Left lobe of liver (tissue), 2 donors: Measurements from ENCODE around the gene OVCA2. TPM values are rescaled to one million over a fixed set of nuclear protein-coding genes. Genes with fewer than 3 reads are reported as not detected.

Experiments
- ATAC-seq: fragments of 200-7000 bp; cut with Tn5 transposase; one replicate; pipeline ENCODE4 v1.9.1; 2020; ENCODE audit warnings: mild to moderate bottlenecking, moderate library complexity
- DNase-seq: peaks from one replicate; pipeline ENCODE4 v3.0.0-alpha.2; 2020; ENCODE audit warnings: low spot score
- total RNA-seq: library from RNA; stranded (reverse); gene quantifications from one replicate; pipeline ENCODE4 v1.2.1, GENCODE V29; 2021
- donor health status: DM: no; HTN: no; CAD: no; lungs with moderate emphysema.
- donor health status: DM: no; HTN: yes; CAD: no.

The OVCA2 gene
- total RNA-seq = 15.3 TPM

DNA sequence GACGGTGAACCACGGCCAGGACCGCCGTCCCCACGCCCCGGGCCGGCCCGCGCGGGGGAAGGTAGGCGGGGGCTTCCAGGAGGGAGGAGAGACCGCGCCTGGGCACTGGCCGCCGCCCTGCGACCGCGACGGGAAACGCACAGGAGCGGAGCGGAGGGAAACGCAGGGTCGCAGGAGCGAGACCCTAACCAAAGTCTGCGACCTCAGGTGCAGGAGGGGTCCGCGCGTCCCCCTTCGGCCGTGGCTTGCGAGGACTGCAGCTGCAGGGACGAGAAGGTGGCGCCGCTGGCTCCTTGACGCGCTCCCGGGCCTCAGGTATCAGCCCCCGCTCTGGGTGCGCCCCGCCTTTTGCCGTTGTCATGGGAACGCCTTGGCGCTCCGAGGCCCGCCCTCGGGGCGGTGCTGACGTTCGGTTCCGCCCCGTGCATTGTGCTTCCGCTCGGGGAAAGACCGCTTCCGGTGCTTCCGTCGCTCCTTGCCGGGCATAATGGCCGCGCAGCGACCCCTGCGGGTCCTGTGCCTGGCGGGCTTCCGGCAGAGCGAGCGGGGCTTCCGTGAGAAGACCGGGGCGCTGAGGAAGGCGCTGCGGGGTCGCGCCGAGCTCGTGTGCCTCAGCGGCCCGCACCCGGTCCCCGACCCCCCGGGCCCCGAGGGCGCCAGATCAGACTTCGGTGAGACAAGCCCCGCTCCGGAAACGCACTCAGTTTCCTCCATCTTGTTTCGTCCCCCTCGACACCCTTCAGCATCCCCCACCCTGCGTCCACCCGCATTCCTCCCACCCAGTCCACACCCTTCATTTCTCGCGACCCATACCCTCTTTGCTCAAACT lies at the start of gene OVCA2:
TSS of gene OVCA2 (plus strand) at position 462 of the 829 bp plus-strand sequence. CDS start at position 488, 26 bp downstream.
- ATAC-seq = peak; percentile 96
- peak; percentile 96 for DNase-seq

DNA sequence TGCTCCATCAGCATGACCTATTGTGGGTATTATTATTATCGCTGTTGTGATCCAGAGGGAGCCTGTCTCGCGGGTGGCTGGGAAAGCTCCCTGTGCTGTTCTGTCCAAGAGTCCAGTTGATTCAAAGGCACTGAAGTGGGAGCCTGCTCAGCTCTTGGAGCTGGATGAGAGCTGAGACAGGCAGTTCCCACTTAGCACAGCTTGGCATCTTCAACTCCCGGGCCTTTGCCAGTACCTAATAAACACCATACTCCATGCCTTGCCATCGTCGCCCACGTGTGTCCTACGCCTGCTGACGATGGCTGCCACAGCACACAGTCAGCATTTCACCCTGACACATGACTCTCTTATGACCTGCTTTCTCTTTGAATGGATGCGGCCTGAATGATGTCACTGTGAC lies 49.3 kb upstream of the OVCA2 start:
- DNase-seq (no peak), ATAC-seq (no peak)

DNA sequence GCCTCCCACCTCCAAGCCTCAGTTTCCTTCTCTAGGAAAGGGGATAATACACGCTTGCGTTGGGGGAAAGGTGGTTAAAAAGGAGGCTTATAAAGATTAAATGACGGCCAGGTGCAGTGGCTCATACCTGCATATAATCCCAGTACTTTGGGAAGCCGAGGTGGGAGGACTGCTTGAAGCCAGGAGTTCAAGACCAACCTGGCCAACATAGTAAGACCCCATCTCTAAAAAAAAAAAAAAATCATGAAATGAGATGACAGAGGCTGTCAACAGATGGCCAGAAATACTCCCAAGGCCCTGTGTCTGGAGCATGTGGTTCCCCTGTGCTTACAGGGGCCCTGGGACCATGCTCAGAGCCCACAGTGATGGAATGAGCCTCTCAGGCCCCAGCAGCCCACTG lies 47.1 kb upstream of the OVCA2 start:
- DNase-seq (no peak), ATAC-seq (no peak)

DNA sequence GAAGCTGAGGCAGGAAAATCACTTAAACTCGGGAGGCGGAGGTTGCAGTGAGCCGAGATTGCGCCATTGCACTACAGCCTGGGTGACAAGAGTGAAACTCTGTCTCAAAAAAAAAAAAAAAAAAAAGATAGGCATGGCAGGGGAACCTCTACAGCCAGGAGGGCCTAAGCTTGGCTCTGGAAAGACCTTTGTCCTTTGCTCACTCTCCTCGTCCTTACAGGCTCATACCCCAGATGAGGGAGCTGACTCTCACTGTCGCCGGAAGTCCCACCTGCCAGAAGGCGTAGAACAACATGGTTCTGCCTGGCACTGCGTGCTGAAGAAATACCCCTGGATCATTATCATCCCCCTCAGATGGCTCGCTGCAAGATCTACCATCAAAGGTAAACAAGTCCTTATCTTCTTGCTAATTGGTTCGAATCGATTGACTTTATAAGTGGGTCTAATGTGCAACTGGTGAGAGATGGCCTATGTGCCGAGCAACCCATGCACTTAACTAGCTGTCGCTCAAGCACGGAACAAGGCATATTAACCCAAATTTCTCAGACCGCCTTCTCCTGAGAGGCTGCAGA lies 46.4 kb upstream of the OVCA2 start:
- ATAC-seq = peak; percentile 5
- DNase-seq = no peak

DNA sequence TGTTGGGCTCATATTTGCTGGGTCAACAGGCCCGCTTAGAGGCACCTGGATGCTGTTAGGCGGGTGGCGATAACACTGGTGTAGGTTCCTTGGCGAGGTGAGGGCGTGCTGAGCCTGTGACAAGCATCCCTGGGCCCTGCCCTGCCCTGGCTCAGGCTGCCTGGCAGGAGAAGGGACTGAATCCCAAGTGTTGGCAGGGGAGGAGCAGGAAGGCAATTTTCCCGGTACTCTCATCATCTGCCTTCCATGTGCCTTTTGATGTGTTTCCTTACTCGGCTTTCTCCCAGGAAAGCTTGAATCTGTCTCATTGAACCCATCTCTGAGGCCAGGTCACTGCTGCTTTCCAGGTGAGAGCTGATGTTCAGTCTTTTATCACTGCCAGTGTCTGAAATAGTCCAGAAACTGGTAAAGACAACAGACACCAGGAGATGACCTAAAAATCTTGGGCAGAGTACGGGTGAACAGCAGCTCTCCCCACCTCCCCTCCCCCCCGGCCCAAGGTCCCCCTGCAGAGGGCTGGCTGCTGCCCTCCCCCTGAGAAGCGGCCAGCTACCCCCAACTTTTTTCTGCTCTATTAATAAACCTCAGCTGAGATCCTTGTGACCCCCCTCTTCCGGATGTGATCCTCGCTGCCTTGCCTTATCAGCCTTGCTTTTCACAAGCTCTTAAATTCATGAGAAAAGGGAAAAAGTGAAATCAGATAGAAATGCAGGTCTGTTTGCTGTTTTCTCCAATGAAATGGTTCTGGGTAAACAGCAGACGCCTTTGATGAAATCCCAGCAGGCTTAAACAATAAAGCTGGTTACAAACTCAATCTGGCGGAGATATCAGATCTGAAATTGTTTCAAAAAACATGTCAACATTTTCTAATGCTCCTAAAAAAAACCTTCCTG lies 45.7 kb upstream of the OVCA2 start:
- no peak for ATAC-seq
- DNase-seq = no peak

DNA sequence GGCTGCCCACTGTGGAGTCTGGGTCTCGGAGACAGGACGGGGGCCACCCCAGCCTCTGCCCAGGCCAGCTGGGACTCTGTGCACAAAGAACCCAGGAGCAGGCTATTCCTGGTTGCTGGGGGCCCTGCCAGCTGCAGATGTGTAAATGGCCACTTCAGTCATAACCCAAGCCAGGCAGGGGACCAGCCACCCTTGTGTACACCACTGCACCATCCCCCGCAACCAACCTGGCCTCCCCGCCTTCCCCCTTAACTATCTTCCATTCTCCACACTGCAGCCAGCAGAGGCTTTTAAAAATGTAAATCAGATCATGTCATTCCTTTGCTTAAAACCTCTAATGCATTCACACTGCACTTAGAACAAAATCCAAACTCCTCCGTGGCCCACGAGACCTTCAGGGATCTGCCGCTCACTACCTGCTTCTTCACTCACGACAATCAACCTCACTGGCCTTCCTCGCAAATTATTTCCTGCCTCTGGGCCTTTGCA lies 45.0 kb upstream of the OVCA2 start:
- ATAC-seq (no peak), DNase-seq (no peak)

DNA sequence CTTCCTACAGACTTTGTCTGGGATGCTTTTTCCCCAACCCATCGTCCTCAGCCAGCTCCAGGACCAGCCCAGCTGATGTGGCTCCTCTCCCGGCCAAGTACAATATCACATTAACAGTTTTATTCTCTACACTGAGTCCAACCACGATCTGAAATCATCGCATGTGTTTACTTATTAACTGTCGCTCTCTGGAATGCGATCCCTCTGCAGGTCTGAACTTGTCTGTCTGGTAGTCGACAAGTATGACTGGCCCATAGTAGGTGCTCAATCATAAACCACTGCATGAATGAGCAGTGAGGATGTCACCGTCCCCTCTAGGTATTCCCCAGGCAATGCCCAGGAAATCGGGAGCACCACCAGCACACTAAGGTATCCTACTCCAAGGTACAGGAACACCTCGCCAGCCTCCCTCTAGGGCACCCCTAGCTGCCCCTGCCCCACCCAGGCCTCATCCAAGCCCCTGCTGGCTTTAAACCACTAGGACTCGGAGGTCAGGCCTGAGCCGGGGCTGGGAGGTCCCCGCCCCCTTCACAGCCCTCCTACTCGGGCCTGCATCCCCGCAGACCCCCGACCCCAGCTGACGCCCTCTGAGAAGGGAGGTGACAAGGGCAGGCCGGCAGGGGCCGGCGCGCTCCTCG lies 44.4 kb upstream of the OVCA2 start:
- DNase-seq (peak; percentile 72), ATAC-seq (peak; percentile 47)

DNA sequence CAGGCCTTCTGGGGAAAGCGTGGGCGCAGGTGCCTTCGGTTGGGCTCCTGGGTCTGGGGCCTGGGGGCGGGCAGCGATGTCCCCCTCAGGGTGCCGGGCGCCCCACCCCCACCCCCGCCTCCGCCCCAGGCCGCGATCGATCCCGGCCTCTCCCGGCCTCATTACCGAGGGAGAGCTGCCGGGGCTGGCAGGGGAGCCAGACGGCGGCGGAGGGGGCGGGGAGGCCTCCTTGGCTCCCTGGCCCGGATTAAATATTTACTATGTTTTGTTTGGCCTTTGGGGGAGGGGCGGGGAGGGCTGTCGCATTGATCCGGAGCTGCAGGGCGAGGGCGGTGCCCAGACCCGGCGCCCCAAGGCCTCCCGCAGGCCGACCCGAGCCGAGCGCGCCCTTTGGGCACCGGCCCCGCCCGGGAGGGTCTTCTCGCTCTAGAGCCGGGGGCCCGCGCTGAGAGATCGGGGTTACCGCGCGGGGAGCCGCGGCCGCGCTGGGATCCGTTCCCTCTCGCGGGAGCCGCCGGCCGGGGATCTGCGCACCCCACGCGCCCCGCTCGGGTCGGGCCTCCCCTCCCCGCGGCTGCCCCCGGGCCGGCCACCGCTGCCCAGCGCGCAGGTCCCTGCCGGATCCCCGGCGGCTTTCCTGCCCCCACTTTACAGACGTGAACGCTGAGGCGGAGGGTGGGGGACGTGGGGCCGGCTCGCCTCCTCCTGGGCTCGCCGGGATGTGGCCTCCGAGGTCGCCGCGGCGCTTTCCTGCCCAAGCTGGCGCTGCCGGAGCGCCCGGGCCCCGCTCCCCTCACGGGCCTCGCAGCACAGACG lies 43.7 kb upstream of the OVCA2 start:
- peak; percentile 66 for ATAC-seq
- DNase-seq = peak; percentile 94

DNA sequence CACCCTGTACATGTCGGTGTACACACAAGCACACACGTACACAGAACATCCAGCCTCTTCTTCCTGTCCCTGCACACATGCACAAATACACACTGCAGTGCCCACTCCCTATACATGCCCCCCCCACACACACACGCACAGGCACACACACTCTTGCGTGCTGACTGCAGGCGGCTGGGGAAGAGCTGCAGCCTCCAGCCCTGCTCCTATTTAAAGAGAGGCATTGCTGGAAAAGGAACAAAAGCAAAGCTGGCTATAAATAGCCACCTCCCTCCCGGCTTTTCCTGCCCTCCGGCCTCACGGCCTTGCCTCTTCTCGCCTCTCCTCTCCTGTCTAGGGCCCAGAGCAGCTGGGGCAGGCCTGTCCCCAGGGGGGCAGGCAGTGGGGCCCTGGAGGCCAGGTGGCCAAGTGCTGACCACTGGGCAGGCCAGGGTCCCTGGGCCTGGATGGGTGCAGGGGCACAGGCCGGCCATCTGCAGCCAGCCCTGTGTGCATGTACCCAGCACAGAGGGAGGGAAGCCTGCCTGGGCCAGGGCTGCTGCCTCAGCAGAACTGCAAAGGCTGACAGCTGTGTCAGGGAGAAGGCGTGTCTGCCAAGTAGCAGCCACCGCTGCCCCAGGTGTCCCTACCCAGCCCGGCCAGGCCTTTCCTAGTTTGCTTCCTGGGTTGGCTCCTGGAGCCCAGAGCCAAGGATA lies 42.1 kb upstream of the OVCA2 start:
- ATAC-seq (peak; percentile 54), DNase-seq (peak; percentile 85)

DNA sequence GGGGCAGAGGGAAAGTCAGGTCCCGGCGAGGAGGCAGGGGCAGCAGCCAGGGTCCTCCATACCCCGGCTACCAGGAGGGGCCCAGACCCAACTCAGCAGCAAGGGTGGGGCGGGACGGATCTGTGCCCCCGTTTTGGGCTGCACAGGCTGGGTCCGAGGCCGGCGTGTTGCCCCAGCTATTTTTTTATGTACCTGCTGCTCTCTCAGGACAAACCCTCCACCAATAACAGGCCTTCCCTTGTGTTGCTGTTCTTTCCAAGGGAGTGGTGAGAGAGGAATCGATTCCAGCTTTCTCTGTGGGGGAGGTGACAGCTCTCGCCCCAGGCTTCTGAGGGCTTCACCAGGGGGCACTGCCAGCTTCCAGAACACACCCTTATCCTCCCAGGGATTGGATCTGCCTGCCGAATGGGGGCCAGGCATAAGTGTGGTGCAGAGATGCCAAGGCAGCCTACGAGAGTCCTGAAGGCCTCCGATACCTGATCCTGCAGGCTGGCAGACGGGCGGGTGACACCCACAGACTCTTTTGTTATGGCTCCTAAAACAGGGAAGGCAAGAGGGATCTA lies 39.0 kb upstream of the OVCA2 start:
- peak; percentile 59 for DNase-seq
- peak; percentile 19 for ATAC-seq

DNA sequence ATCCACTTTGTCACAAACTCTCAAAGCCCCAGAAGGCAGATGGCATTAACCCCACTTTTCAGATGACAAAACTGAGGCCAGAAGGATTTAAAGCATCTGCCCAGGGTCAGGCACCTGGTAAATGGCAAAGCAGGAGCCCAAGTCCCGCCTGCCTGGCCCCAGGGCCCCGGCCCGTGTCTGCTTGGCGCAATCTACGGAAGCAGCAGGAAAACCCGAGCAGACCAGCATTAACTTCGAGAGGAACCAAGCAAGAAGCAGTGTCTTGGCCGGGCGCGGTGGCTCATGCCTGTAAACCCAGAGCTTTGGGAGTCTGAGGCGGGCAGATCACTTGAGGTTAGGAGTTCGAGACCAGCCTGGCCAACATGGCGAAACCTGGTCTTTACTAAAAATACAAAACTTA lies 38.3 kb upstream of the OVCA2 start:
- DNase-seq (no peak), ATAC-seq (no peak)

DNA sequence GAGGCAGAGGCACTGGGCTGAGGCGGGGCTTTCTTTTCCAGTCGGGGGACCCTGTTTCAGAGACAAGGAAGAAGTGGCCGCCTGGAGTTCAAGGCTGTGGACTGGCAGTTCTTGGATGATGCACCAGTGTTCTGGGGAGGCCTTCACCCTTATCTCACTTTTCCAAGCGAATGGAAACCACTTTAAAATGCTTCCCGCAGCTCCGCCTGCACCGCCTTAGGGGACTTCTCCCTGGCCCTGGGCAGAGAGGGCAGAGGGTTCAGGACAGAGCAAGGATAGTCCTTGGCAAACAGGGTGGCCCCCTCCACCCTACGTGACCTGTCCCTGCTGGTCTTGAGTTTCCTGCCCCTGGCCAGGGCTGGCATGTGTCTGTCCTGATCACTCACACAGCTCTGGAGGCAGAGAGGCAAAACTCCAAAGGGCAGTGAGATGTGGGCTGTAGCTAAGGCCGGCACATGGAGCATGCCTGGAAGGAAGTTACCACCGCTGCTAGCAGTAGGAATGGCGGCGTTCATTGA lies 37.3 kb upstream of the OVCA2 start:
- ATAC-seq (peak; percentile 60), DNase-seq (peak; percentile 84)

DNA sequence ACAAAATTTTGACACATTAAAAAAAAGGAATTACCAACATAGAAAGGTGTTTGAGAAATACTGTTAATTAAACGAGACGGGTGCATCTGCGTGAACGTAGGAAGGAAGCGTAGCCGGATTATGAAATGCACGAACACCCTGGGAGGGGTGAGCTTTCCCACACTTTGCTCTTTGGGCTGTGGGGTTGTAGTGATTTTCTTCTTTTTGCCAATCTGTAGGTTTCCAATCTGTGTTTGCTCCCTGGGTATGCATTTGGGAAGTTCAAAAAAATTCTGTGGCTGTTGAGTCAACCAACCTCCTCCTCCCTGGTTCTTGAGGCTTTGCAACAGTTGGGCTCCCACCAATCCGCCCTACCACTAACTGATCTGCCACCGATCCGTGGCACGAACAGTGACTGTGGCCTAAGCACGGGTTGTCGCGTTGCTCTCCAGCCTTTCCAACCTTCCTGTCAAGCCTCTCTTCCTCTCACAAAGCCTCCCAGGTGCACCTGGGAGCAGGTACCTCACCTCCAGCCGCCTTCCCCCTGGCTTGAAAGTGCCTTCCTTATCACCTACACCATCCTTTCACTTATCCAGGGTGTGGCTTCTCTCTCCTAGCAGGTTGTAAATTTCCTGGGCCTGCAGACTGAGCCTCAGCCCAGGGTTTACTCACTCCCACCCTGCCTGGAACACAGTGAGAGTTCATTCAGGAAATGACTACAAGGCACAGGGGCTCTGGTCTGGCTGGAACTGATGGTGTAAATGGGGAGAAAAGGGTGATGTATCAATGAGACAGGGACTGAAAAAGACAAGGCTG lies 33.3 kb upstream of the OVCA2 start:
- no peak for ATAC-seq

DNA sequence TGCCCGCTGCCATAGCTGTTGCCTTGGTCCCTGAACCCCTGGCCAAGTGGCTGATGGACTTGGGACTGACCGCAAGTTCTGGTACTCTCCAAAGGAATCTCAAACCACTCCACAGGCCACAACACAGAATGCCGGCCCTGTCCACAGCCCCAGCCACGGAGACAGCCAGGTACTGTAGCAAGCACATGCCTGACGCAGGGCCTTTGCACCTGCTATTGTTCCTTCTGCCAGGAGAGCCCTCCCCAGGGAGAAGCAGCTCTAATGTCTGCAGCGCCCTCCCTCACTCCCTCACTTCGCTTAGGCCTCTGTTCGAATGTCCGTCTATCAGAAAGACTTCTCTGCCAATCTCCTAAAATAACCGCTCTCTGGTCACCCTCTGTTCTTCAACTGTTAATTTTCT lies 32.1 kb upstream of the OVCA2 start:
- no peak for DNase-seq
- no peak for ATAC-seq

More for the DNA sequence above, 33.3 kb upstream of the OVCA2 start:
- no peak for DNase-seq

DNA sequence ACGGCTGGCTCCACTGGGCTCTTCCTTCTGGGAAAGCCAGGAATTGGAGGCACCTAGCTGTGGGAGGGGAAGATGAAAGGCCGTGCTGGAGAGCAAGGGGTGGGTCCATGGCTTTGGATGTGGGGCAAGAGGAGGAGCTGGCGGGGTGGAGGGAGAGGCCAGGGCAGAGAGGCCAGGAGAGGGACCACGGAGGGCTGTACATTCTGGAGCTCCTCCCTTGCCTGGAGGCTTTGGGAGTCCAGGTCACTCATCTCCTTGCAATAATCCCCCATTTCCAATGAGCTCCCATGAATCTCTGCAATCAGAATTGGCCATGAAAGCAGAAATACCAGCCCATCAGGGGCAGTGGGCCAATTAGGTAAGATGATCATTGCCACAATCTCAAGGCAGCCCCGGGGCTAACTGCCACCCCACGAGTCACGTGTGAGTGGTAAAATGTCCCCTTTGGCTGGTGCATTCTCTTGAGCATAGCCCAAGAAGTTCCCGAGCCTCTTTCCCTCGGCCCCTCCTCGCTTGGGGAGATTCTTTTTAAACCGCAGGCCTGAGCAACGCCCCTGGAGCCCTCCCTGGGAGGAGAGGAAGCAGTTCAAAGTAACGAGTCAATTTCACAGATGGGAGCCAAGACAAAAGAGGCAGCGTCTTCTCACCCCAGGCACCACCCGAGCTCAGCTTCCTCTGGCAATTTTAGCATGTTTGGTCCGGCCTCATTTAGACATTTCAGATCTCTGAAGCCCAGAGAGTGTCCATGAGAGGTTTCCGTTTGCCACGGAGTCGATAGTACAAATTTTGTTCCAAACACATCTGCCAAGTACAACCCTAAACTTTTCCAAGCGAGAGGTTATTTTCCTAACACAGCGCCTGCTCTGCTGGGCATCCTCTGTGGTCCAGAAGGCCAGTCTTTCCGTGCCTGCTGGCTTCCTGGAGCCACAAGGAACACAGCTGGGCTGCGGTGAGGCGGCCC lies 30.1 kb upstream of the OVCA2 start:
- ATAC-seq (peak; percentile 81), DNase-seq (peak; percentile 83)

DNA sequence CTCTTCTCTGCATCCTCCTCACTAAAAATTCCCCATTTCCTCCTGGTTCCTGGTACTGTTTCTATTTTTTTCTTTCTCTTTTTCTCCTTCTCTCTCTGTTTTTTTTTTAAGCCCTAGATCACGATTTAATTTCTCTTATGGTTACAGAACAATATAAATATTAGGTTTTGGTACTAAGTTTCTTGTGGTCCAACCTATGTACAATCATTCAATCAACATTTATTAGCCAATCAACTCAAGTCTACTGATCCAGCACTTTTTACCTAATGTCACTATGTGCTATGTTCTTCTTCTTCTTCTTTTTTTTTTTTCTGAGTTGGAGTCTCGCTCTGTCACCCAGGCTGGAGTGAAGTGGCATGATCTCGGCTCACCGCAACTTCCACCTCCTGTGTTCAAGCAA lies 29.3 kb upstream of the OVCA2 start:
- no peak for ATAC-seq

More for the DNA sequence above, 29.3 kb upstream of the OVCA2 start:
- DNase-seq = no peak
